ENCODE data around the gene SEC14L6. TPM values are rescaled to one million over a fixed set of nuclear protein-coding genes. Genes with fewer than 3 reads are reported as not detected.

Gene SEC14L6
- total RNA-seq, 4 donors from 2014 or later, result 0.11 TPM; not detected in 3

GRCh38 chr22:30578481-30578880 lies 31.9 kb upstream of the SEC14L6 start:
- intact Hi-C loops (cut with DNase I), result no loop called here
- WGBS, 2 donors, result 88 to 93% methylated on average over 12 of the region's 12 CpGs
- TF ChIP-seq CTCF (IDR thresholded peaks at IDR 0.05), result no peak
- no peak for TF ChIP-seq POLR2A (IDR thresholded peaks at IDR 0.05)
- H3K4me1 ChIP-seq, result peaks cover 0 to 5% of the 10 kb centered on the region in 2 donors
- H3K4me3 ChIP-seq (replicated peaks in 1 of 3), result no peak overlapping the region
- no peaks in the 10 kb centered on the region for H3K27me3 ChIP-seq
- peaks cover 77 to 80% of the 10 kb centered on the region in 2 donors for H3K36me3 ChIP-seq
- H3K27ac ChIP-seq, result no peak overlapping the region
- DNase-seq, result no peak
- no peaks in the 10 kb centered on the region for H3K9me3 ChIP-seq

GRCh38 chr22:30575859-30576258 lies 29.3 kb upstream of the SEC14L6 start:
- Histone ChIP-seq H3K36me3 (peaks cover 52 to 54% of the 10 kb centered on the region in 2 donors), H3K4me3 (replicated peaks in 1 of 3) (no peak overlapping the region), H3K9me3 (no peaks in the 10 kb centered on the region), H3K27ac (no peak overlapping the region), H3K27me3 (no peaks in the 10 kb centered on the region), H3K4me1 (peaks cover 0 to 5% of the 10 kb centered on the region in 2 donors)
- TF ChIP-seq CTCF (IDR thresholded peaks at IDR 0.05), result no peak
- DNase-seq, result no peak
- WGBS, 2 donors, result 85 to 89% methylated on average over 8 to 12 of the region's 15 CpGs
- intact Hi-C loops (cut with DNase I), result no loop called here

- H3K27ac ChIP-seq, result no peak overlapping the region
- DNase-seq, result no peak
- H3K4me3 ChIP-seq (replicated peaks in 1 of 3), result no peak overlapping the region
- 44 to 83% methylated on average over 3 to 11 of the region's 12 CpGs for WGBS, 2 donors
- intact Hi-C loops (cut with DNase I), result no loop called here
- no peaks in the 10 kb centered on the region for H3K9me3 ChIP-seq
- H3K36me3 ChIP-seq, result peaks cover 45 to 46% of the 10 kb centered on the region in 2 donors
- H3K4me1 ChIP-seq, result peaks cover 0 to 5% of the 10 kb centered on the region in 2 donors
- H3K27me3 ChIP-seq, result no peaks in the 10 kb centered on the region
- no peak for TF ChIP-seq POLR2A (IDR thresholded peaks at IDR 0.05)
- peak in 1 of 6 experiments; percentile 15 for TF ChIP-seq CTCF (IDR thresholded peaks at IDR 0.05)
These were observed 28.6 kb upstream of the SEC14L6 start for GRCh38 chr22:30574997-30575671.

- H3K36me3 ChIP-seq, result peaks cover 37 to 38% of the 10 kb centered on the region in 2 donors
- no peaks in the 10 kb centered on the region for H3K27me3 ChIP-seq
- TF ChIP-seq POLR2A (IDR thresholded peaks at IDR 0.05) (no peak), CTCF (IDR thresholded peaks at IDR 0.05) (no peak)
- H3K4me3 ChIP-seq (replicated peaks in 1 of 3), result no peak within 1 kb of the TSS
- WGBS, 2 donors, result 24 to 29% methylated on average over 3 to 6 of the region's 75 CpGs
- intact Hi-C loops (cut with DNase I), result no loop called here
- H3K9me3 ChIP-seq, result no peaks in the 10 kb centered on the region
- no peak within 1 kb of the TSS for H3K27ac ChIP-seq
- no peak for DNase-seq
- peaks cover 0 to 5% of the 10 kb centered on the region in 2 donors for H3K4me1 ChIP-seq
These were observed 27.8 kb upstream of the SEC14L6 start, which contains the start of gene GAL3ST1 for GRCh38 chr22:30574095-30574981. GAL3ST1 (minus strand) TSS chr22:30574665; CDS start chr22:30557392, 17,273 bp downstream.

Measured in thyroid gland (tissue), 4 donors.